Gastroesophageal sphincter (tissue), 4 donors: ENCODE results near the gene LIPC. TPM values are rescaled to one million over a fixed set of nuclear protein-coding genes. Genes with fewer than 3 reads are reported as not detected.
"Not testable (repeated sequence)": the region's sequence is repeated elsewhere in the genome, so short reads cannot be mapped to it uniquely, and the experiment has no call there.

Experiments
- ATAC-seq: fragments of 150-250 bp; one replicate; pipeline ENCODE4 v1.9.1; 2016; ENCODE audit warnings: mild to moderate bottlenecking, moderate library complexity
- H3K27ac ChIP-seq, 4 donors: fragments of 200-600 bp; sonication (generic) in 3 of 4; 1 replicate in 3 of 4; 2 replicates in 1 of 4; pipeline ENCODE4 v1.5.1; 2016 to 2019
- H3K27me3 ChIP-seq: fragments of 200-600 bp; sonication (generic); one replicate; pipeline ENCODE4 v1.5.1; 2019
- H3K36me3 ChIP-seq, 2 donors: fragments of 200-600 bp; sonication (generic); one replicate each; pipeline ENCODE4 v1.5.1; 2019; ENCODE audit warnings: control low read depth in 1 of 2
- H3K4me1 ChIP-seq, 3 donors: fragments of 200-600 bp; sonication (generic); 1 replicate in 2 of 3; 2 replicates in 1 of 3; pipeline ENCODE4 v1.5.1; 2016 to 2019; ENCODE audit warnings: control low read depth in 2 of 3
- H3K4me3 ChIP-seq, 2 donors: fragments of 200-600 bp; sonication (generic); one replicate each; pipeline ENCODE4 v1.5.1; 2019; ENCODE audit warnings: mild to moderate bottlenecking in 1 of 2, moderate library complexity in 1 of 2
- H3K9me3 ChIP-seq, 3 donors: fragments of 200-600 bp; sonication (generic); one replicate each; pipeline ENCODE4 v1.5.1; 2017 to 2019; ENCODE audit warnings: control low read depth in 2 of 3
- EP300 ChIP-seq: sonication (generic); formaldehyde crosslinking; IDR thresholded peaks from one replicate; pipeline ENCODE4 v1.6.1; 2017; ENCODE audit warnings: antibody characterized with exemption, mild to moderate bottlenecking
- POLR2A ChIP-seq, 2 donors: fragments of 450-650 bp; IDR thresholded peaks; one replicate each; pipeline ENCODE4 v1.6.1; 2017; ENCODE audit warnings: antibody characterized with exemption in 2 of 2, mild to moderate bottlenecking in 2 of 2, moderate library complexity in 1 of 2
- POLR2AphosphoS5 ChIP-seq: sonication (generic); formaldehyde crosslinking; IDR thresholded peaks from one replicate; pipeline ENCODE4 v1.6.1; 2017; ENCODE audit warnings: antibody characterized with exemption
- WGBS, 2 donors: methylation state at CpG; one replicate each; pipeline ENCODE4 v1.1.5; 2018; ENCODE audit warnings: low coverage in 1 of 2; 5-methylcytosine and 5-hydroxymethylcytosine counted together
- total RNA-seq, 4 donors: library from RNA; depleted of rRNA; stranded (reverse); fragments of >200 nt; gene quantifications; one replicate each; pipeline ENCODE4 v1.1.0, GENCODE V29; 2016
- TF ChIP-seq, protein P1 (sequence below), 4 experiments: fragments of 200-600 bp in 2 of 4; fragments of 450-650 bp in 2 of 4; sonication (generic) in 1 of 4; IDR thresholded peaks; one replicate each; pipeline ENCODE4 v1.5.1; 2017 to 2019; ENCODE audit warnings: antibody characterized with exemption in 4 of 4, mild to moderate bottlenecking in 2 of 4, moderate library complexity in 2 of 4

The LIPC gene
- total RNA-seq, 4 donors from 2014 or later, result 0.32 to 0.50 TPM; not detected in 2

DNA sequence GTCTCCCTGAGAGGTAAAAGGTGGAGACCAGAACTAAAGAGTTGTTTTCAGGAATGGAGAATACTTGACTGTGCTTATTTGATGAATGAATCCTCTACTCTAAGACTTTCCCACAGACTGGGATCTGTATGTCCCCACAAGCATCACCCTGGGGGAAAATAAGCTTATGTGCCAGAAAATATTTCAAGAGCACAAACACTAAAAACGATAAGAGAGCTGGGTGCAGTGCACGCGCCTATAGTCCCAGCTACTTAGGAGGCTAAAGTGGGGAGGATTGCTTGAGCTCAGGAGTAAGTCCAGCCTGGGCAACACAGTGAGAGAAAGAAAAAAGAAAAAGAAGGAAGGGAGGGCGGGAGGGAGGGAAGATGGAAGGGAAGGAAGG lies 167.0 kb downstream of the LIPC start:
- H3K36me3 ChIP-seq, result peaks cover 0 to 49% of the 10 kb centered on the region in 2 donors
- H3K27ac ChIP-seq, result no peak overlapping the region
- 87 to 100% methylated on average over 1 to 4 of the region's 4 CpGs for WGBS, 2 donors
- H3K27me3 ChIP-seq, result no peaks in the 10 kb centered on the region
- ATAC-seq, result no peak
- H3K4me3 ChIP-seq, result no peak overlapping the region
- no peaks in the 10 kb centered on the region for H3K9me3 ChIP-seq
- TF ChIP-seq POLR2AphosphoS5, result no peak
- TF ChIP-seq, protein P1, sequence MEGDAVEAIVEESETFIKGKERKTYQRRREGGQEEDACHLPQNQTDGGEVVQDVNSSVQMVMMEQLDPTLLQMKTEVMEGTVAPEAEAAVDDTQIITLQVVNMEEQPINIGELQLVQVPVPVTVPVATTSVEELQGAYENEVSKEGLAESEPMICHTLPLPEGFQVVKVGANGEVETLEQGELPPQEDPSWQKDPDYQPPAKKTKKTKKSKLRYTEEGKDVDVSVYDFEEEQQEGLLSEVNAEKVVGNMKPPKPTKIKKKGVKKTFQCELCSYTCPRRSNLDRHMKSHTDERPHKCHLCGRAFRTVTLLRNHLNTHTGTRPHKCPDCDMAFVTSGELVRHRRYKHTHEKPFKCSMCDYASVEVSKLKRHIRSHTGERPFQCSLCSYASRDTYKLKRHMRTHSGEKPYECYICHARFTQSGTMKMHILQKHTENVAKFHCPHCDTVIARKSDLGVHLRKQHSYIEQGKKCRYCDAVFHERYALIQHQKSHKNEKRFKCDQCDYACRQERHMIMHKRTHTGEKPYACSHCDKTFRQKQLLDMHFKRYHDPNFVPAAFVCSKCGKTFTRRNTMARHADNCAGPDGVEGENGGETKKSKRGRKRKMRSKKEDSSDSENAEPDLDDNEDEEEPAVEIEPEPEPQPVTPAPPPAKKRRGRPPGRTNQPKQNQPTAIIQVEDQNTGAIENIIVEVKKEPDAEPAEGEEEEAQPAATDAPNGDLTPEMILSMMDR (IDR thresholded peaks at IDR 0.05), result no peak
- TF ChIP-seq EP300, result no peak
- no peak for TF ChIP-seq POLR2A (IDR thresholded peaks at IDR 0.05)
- no peaks in the 10 kb centered on the region for H3K4me1 ChIP-seq

DNA sequence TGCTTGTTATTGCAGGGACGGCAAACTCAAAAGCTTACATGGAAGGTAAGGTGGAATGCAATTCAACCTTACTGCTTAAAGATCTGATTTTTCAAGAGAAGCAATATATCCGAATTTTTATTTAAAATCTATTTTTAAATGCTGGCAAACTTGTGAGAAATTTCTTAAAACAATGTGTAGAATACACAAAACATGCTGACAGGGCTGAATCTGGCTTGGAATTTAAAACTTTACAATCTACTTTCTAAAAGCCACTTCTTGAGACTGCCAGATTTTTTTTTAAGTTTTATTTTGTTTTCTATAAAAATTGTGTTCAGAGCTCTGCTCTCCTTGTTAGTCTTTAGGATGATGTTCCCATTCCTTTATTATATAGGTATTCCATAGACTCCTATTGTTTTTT lies 171.0 kb downstream of the LIPC start:
- H3K27ac ChIP-seq, result no peak overlapping the region
- TF ChIP-seq EP300 (no peak), POLR2A (IDR thresholded peaks at IDR 0.05) (no peak), POLR2AphosphoS5 (no peak)
- TF ChIP-seq, protein P1 (IDR thresholded peaks at IDR 0.05), result no peak
- no peaks in the 10 kb centered on the region for H3K27me3 ChIP-seq
- ATAC-seq, result no peak
- H3K4me3 ChIP-seq, result no peak overlapping the region
- no peaks in the 10 kb centered on the region for H3K9me3 ChIP-seq
- H3K36me3 ChIP-seq, result peaks cover 0 to 39% of the 10 kb centered on the region in 2 donors
- 73 to 83% methylated on average over 2 of the region's 2 CpGs for WGBS, 2 donors
- H3K4me1 ChIP-seq, result no peaks in the 10 kb centered on the region

DNA sequence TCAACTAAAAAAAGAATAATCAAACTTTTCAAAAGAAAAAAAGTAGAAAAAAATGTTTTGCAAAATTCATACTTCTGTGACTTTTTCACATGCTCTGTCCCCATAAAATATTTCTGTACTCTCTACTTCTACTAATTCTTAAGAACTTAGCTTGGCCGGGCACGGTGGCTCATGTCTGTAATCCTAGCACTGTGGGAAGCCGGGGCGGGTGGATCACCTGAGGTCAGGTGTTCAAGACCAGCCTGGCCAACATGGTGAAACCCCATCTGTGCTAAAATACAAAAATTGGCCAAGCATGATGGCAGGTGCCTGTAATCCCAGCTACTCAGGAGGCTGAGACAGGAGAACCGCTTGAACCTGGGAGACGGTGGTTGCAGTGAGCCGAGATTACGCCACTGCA lies 172.1 kb downstream of the LIPC start:
- H3K9me3 ChIP-seq, H3K4me1 ChIP-seq, ATAC-seq, H3K4me3 ChIP-seq, H3K27ac ChIP-seq, H3K27me3 ChIP-seq: not testable (repeated sequence)
- H3K36me3 ChIP-seq, result peaks cover 0 to 39% of the 10 kb centered on the region in 2 donors
- 89 to 90% methylated on average over 6 to 7 of the region's 8 CpGs for WGBS, 2 donors

DNA sequence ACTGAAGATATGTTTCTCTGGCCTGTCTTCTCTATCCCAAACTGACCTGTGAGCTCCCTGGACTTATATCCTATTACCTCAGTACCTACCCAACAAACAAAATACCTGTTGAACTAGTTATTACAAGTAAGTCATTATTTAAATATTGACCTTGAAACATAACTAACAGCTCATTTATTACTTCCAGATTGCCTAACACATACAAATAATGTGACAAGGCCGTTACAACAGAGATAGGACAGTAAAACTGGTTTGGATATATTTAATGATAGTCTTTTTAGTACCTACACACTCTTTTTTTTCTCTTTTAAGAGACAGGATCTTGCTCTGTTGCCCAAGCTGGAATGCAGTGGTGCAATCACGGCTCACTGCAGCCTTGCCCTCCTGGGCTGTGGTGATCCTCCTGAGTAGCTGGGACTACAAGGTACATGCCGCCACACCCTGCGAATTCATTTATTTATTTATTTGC lies 172.7 kb downstream of the LIPC start:
- Histone ChIP-seq H3K27me3 (no peaks in the 10 kb centered on the region), H3K36me3 (peaks cover 0 to 37% of the 10 kb centered on the region in 2 donors), H3K9me3 (no peaks in the 10 kb centered on the region), H3K4me3 (no peak overlapping the region), H3K27ac (no peak overlapping the region), H3K4me1 (no peaks in the 10 kb centered on the region)
- TF ChIP-seq, protein P1 (IDR thresholded peaks at IDR 0.05), result no peak
- no peak for TF ChIP-seq POLR2A (IDR thresholded peaks at IDR 0.05)
- no peak for TF ChIP-seq EP300
- TF ChIP-seq POLR2AphosphoS5, result no peak
- 89 to 98% methylated on average over 2 to 3 of the region's 4 CpGs for WGBS, 2 donors
- ATAC-seq, result no peak

DNA sequence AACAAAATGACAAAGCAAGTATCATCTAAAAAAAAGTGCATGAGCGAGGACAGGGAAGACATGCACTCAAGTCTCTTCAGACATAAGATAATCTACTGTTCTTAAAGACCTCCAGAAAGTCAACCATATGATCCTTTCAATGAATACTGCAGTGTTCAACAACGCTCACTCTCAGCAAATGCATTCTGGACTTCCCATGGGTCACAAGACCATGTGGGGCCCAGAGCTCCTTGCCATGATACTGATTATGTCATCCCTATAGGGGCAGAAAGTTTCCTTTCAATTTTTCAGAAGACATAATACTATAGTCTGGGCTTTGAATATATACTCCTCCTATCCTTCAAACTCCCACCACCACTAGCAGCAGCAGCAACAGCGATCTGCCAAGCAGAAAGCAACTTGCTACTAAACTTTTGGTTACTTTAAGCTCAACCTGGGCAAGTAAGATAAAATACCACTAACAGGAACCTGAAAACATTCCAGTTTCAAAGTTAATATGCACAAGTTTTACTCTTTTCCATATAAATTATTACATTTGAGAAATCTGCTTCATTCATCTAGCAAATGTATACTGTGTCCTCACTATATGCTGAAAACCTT lies 174.2 kb downstream of the LIPC start:
- H3K4me1 ChIP-seq, result no peaks in the 10 kb centered on the region
- no peak overlapping the region for H3K27ac ChIP-seq
- H3K4me3 ChIP-seq, result no peak overlapping the region
- peaks cover 0 to 48% of the 10 kb centered on the region in 2 donors for H3K36me3 ChIP-seq
- TF ChIP-seq EP300 (no peak), POLR2A (IDR thresholded peaks at IDR 0.05) (no peak), POLR2AphosphoS5 (no peak)
- TF ChIP-seq, protein P1 (IDR thresholded peaks at IDR 0.05), result no peak
- no peaks in the 10 kb centered on the region for H3K27me3 ChIP-seq
- H3K9me3 ChIP-seq, result no peaks in the 10 kb centered on the region
- ATAC-seq, result no peak
- 94 to 95% methylated on average over 3 of the region's 3 CpGs for WGBS, 2 donors
